DND-41 (cell line): ENCODE results near the gene IVD.

ENCODE experiments used
- EZH2 ChIP-seq: IDR thresholded peaks from 3 replicates; pipeline ENCODE4 v1.6.1; 2012; ENCODE audit warnings: borderline replicate concordance, low read depth, mild to moderate bottlenecking, moderate library complexity, low read length, inconsistent platforms; ENCODE audit not compliant: severe bottlenecking
- TF ChIP-seq, protein P1 (sequence below): IDR thresholded peaks from 2 replicates; pipeline ENCODE4 v1.5.1; 2012; ENCODE audit warnings: borderline replicate concordance, low read length, moderate library complexity, mild to moderate bottlenecking; ENCODE audit not compliant: poor library complexity, severe bottlenecking; ENCODE audit errors: extremely low read depth

DNA sequence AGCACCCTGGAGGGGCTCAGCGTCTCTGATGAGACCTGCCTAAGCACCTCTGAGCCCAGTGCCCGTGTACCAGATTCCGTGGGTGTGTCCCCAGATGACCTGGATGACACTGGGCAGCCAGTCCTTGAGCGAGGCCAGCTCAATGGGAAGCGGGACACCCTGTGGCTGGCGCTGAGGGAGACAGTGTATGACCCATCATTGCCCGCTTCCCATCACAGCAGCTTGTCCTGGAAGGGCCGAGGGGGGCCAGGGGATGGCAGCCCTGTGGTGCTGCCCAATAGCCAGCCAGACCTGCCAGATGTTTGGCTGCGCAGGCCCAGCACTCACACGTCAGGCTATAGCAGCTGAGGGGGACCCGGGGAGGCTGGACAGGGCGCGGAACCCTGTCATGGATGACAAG, 35.6 kb upstream of the IVD start:
- TF ChIP-seq, protein P1, sequence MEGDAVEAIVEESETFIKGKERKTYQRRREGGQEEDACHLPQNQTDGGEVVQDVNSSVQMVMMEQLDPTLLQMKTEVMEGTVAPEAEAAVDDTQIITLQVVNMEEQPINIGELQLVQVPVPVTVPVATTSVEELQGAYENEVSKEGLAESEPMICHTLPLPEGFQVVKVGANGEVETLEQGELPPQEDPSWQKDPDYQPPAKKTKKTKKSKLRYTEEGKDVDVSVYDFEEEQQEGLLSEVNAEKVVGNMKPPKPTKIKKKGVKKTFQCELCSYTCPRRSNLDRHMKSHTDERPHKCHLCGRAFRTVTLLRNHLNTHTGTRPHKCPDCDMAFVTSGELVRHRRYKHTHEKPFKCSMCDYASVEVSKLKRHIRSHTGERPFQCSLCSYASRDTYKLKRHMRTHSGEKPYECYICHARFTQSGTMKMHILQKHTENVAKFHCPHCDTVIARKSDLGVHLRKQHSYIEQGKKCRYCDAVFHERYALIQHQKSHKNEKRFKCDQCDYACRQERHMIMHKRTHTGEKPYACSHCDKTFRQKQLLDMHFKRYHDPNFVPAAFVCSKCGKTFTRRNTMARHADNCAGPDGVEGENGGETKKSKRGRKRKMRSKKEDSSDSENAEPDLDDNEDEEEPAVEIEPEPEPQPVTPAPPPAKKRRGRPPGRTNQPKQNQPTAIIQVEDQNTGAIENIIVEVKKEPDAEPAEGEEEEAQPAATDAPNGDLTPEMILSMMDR, result no peak
- no peak for TF ChIP-seq EZH2
